Limb (tissue), 2 donors: ENCODE measurements around the gene RORC.
A peak's percentile ranks its signal among the peaks of the same experiment; 100 is the strongest.
"Not testable (repeated sequence)": the region's sequence is repeated elsewhere in the genome, so short reads cannot be mapped to it uniquely, and the experiment has no call there.

Experiments
- DNase-seq, 2 donors: peaks; one replicate each; pipeline ENCODE4 v3.0.0-alpha.2; 2016; ENCODE audit errors: extremely low spot score in 2 of 2

RORC gene

GRCh38 chr1:151831605-151832004, at the start of gene RORC:
TSS of gene RORC (minus strand) at chr1:151831802. CDS start at chr1:151831764, 38 bp downstream.
- DNase-seq = no peak

- DNase-seq = no peak
Observed at GRCh38 chr1:151875419-151876097, 44.0 kb upstream of the RORC start.

- not testable (repeated sequence) for DNase-seq
Observed at GRCh38 chr1:151872776-151873175, 41.2 kb upstream of the RORC start.

GRCh38 chr1:151871284-151872030, 39.9 kb upstream of the RORC start:
- peak in 1 of 2 donors; percentile 23 for DNase-seq

GRCh38 chr1:151868486-151868885, 36.9 kb upstream of the RORC start:
- no peak for DNase-seq

- no peak for DNase-seq
Observed at GRCh38 chr1:151867765-151868411, 36.3 kb upstream of the RORC start.

GRCh38 chr1:151867321-151867720, 35.7 kb upstream of the RORC start:
- no peak for DNase-seq

- DNase-seq = no peak
Observed at GRCh38 chr1:151864411-151864810, 32.8 kb upstream of the RORC start.

GRCh38 chr1:151862604-151863003, 31.0 kb upstream of the RORC start:
- DNase-seq = no peak

- no peak for DNase-seq
Observed at GRCh38 chr1:151860504-151861187, 29.0 kb upstream of the RORC start.

GRCh38 chr1:151859891-151860293, 28.3 kb upstream of the RORC start:
- DNase-seq = no peak

GRCh38 chr1:151858886-151859665, 27.5 kb upstream of the RORC start:
- DNase-seq = no peak

GRCh38 chr1:151858030-151858746, 26.6 kb upstream of the RORC start:
- DNase-seq = no peak

GRCh38 chr1:151855933-151856332, 24.3 kb upstream of the RORC start:
- no peak for DNase-seq

GRCh38 chr1:151855516-151855915, 23.9 kb upstream of the RORC start:
- DNase-seq = not testable (repeated sequence)

GRCh38 chr1:151854658-151855057, 23.1 kb upstream of the RORC start:
- DNase-seq = no peak

GRCh38 chr1:151853411-151853943, 21.9 kb upstream of the RORC start, which contains the start of gene THEM5:
TSS of gene THEM5 (minus strand) at chr1:151853712. CDS start at chr1:151853565, 147 bp downstream.
- DNase-seq = no peak

GRCh38 chr1:151852733-151853132, 21.1 kb upstream of the RORC start:
- DNase-seq = no peak

- DNase-seq = no peak
Observed at GRCh38 chr1:151851886-151852285, 20.3 kb upstream of the RORC start.

- no peak for DNase-seq
Observed at GRCh38 chr1:151849871-151850270, 18.3 kb upstream of the RORC start.
